GM12891 (cell line): ENCODE data around the gene EPAS1.

Experiments used
- PAX5 ChIP-seq: IDR thresholded peaks from 2 replicates; pipeline ENCODE4 v1.6.1; 2011; ENCODE audit warnings: low read length, moderate library complexity, mild to moderate bottlenecking; ENCODE audit not compliant: insufficient read depth, severe bottlenecking
- POLR2A ChIP-seq: IDR thresholded peaks from 2 replicates; pipeline ENCODE4 v1.6.1; 2011; ENCODE audit warnings: low read depth, low read length, control low read depth
- POLR2AphosphoS5 ChIP-seq: IDR thresholded peaks from 2 replicates; pipeline ENCODE4 v1.6.1; 2011; ENCODE audit warnings: low read depth, low read length, control low read depth
- SPI1 ChIP-seq: IDR thresholded peaks from 2 replicates; pipeline ENCODE4 v1.6.1; 2011; ENCODE audit warnings: low read depth, low read length, control low read depth
- TAF1 ChIP-seq: IDR thresholded peaks from 2 replicates; pipeline ENCODE4 v1.6.1; 2011; ENCODE audit warnings: low read depth, low read length, control low read depth

DNA sequence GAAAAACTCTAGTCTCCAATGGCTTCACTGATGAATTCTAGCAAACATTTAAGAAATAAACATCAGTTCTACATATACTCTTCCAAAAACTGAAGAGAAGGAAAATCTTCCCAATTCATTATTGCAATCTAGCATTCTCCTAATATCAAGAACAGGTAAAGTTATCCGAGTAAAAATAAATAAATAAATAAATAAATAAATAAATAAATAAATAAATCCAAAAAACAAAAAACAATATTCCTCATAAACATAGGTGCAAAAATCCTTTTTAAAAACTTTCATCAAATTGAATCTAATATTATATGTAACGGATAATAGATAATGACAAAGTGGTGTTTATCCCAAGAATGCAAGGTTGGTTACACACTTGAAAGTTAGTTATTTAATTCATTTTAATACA lies 123.7 kb downstream of the EPAS1 start:
- TF ChIP-seq TAF1: no peak
- no peak for TF ChIP-seq PAX5
- TF ChIP-seq POLR2AphosphoS5: no peak
- no peak for TF ChIP-seq SPI1
- no peak for TF ChIP-seq POLR2A
